ENCODE results near the gene TMEM158.

DNA sequence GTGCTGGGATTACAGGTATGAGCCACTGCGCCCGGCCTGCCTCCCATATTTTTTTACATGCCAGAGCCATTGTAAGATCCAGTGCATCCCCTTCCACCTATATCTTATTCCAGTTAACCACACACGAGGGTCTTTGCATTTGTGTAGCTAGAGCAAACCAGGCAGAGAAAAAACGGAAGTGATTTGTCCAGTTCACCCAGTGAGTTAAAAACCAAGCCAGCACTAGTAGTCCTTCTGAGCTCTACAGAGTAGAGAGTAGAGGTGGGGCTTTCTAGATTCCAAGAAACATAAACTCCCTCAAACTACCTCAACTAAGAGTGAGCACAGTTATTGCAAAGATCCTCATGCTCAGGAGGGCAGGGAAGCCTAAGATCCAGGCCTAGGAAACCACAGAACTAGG lies 34.7 kb downstream of the TMEM158 start:
- TF ChIP-seq, protein P1, sequence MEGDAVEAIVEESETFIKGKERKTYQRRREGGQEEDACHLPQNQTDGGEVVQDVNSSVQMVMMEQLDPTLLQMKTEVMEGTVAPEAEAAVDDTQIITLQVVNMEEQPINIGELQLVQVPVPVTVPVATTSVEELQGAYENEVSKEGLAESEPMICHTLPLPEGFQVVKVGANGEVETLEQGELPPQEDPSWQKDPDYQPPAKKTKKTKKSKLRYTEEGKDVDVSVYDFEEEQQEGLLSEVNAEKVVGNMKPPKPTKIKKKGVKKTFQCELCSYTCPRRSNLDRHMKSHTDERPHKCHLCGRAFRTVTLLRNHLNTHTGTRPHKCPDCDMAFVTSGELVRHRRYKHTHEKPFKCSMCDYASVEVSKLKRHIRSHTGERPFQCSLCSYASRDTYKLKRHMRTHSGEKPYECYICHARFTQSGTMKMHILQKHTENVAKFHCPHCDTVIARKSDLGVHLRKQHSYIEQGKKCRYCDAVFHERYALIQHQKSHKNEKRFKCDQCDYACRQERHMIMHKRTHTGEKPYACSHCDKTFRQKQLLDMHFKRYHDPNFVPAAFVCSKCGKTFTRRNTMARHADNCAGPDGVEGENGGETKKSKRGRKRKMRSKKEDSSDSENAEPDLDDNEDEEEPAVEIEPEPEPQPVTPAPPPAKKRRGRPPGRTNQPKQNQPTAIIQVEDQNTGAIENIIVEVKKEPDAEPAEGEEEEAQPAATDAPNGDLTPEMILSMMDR (IDR thresholded peaks at IDR 0.05; ENCODE audit: low read depth, low read length) = no peak
- TF ChIP-seq EZH2phosphoT487 (IDR thresholded peaks at IDR 0.05; ENCODE audit: low read depth) = no peak

Measured in OCI-LY3 (cell line).